Measurements from ENCODE around the gene EEF2K. TPM values are rescaled to one million over a fixed set of nuclear protein-coding genes. Genes with fewer than 3 reads are reported as not detected.

EEF2K gene
- total RNA-seq, 2 donors from 2014 or later = 9.8 to 15.8 TPM

DNA sequence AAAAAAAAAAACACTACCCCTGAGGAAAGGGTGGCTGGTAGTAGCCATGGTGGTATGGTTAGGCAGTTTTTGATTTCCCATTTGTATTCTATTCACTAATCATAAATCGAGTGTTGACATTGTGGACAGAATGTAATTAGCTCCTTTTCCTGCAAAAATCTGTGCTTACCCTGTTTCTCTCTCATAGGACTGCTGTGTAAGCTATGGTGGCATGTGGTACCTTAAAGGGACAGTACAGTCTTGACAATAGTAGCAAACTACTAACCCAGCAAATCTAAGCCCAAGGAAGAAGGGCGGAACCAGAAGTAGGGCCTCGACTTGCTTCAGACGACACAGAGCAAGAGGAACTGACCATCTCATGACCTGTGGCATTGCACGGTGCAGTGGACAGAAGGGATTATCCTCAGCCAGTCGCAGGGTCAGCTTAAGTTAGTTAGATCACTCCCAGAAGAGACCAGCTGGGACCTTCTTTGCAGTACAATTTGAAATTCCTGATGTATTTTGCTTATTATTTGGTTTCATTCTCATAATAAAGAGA is 127.4 kb downstream of the EEF2K start:
- Histone ChIP-seq H3K4me1 (ENCODE audit: control insufficient read depth, insufficient read depth, low read length) (no peaks in the 10 kb centered on the region), H3K9me3 (ENCODE audit: control insufficient read depth, low read length) (peaks cover 31% of the 10 kb centered on the region), H3K27ac (ENCODE audit: low read depth, low read length) (no peak overlapping the region), H3K36me3 (ENCODE audit: control insufficient read depth, insufficient read depth, low read length) (peaks cover 90% of the 10 kb centered on the region), H3K9ac (ENCODE audit: extremely low read depth, low read length, poor library complexity, severe bottlenecking) (no peak overlapping the region), H3K4me3 (ENCODE audit: low read length) (no peak overlapping the region), H3K27me3 (ENCODE audit: control insufficient read depth, insufficient read depth, low read length, poor library complexity, severe bottlenecking) (no peaks in the 10 kb centered on the region)
- 78 to 80% methylated on average over 6 of the region's 6 CpGs for WGBS, 2 experiments (ENCODE audit: insufficient coverage in 1 of 2, insufficient read length in 1 of 2)
- Mint-ChIP-seq H3K27ac (no peak overlapping the region), H3K9me3 (peaks cover 26% of the 10 kb centered on the region), H3K4me3 (no peak overlapping the region), H3K4me1 (no peaks in the 10 kb centered on the region), H3K27me3 (ENCODE audit: insufficient read depth) (no peaks in the 10 kb centered on the region), H3K36me3 (ENCODE audit: low read depth) (peaks cover 82% of the 10 kb centered on the region)
- TF ChIP-seq, protein P1, sequence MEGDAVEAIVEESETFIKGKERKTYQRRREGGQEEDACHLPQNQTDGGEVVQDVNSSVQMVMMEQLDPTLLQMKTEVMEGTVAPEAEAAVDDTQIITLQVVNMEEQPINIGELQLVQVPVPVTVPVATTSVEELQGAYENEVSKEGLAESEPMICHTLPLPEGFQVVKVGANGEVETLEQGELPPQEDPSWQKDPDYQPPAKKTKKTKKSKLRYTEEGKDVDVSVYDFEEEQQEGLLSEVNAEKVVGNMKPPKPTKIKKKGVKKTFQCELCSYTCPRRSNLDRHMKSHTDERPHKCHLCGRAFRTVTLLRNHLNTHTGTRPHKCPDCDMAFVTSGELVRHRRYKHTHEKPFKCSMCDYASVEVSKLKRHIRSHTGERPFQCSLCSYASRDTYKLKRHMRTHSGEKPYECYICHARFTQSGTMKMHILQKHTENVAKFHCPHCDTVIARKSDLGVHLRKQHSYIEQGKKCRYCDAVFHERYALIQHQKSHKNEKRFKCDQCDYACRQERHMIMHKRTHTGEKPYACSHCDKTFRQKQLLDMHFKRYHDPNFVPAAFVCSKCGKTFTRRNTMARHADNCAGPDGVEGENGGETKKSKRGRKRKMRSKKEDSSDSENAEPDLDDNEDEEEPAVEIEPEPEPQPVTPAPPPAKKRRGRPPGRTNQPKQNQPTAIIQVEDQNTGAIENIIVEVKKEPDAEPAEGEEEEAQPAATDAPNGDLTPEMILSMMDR (conservative IDR thresholded peaks at IDR 0.05) = no peak
- DNase-seq = no peak

DNA sequence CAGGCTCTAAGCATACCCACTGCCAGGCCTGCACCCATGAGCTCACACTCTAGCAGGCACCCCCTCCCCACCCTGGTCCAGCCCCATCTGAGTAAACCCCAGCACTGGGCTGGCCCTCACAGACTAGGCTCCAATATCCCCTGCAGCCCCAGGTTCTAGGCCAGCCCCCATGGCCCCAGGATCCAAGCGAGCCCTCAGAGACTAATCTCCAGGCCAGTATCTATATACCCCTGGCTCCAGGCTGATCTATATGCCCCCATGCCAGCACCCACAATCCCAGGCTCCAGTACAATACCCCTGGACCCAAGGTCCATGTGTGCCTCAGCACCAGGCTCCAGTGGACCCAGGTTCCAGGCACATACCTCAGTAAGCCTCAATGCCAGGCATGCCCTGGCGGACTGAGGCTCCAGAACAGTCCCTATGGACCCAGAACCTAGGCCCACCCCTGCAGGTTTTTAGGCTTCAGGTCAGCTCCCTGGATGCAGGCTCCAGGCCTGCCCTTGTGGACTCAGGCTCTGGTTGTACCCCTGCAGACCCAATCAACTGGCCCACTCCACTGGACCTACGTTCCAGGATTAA is 129.7 kb downstream of the EEF2K start:
- H3K27ac Mint-ChIP-seq = no peak overlapping the region
- DNase-seq = no peak
- peaks cover 44% of the 10 kb centered on the region for H3K9me3 Mint-ChIP-seq
- no peaks in the 10 kb centered on the region for H3K27me3 ChIP-seq (ENCODE audit: control insufficient read depth, insufficient read depth, low read length, poor library complexity, severe bottlenecking)
- H3K9me3 ChIP-seq (ENCODE audit: control insufficient read depth, low read length) = peaks cover 39% of the 10 kb centered on the region
- peaks cover 78% of the 10 kb centered on the region for H3K36me3 Mint-ChIP-seq (ENCODE audit: low read depth)
- H3K4me1 Mint-ChIP-seq = no peaks in the 10 kb centered on the region
- H3K4me1 ChIP-seq (ENCODE audit: control insufficient read depth, insufficient read depth, low read length) = no peaks in the 10 kb centered on the region
- H3K4me3 Mint-ChIP-seq = no peak overlapping the region
- H3K36me3 ChIP-seq (ENCODE audit: control insufficient read depth, insufficient read depth, low read length) = peaks cover 72% of the 10 kb centered on the region
- H3K27ac ChIP-seq (ENCODE audit: low read depth, low read length) = no peak overlapping the region
- no peaks in the 10 kb centered on the region for H3K27me3 Mint-ChIP-seq (ENCODE audit: insufficient read depth)
- peak overlapping the region; percentile 3 for H3K4me3 ChIP-seq (ENCODE audit: low read length)
- WGBS, 2 experiments (ENCODE audit: insufficient coverage in 1 of 2, insufficient read length in 1 of 2) = 90 to 100% methylated on average over 3 of the region's 3 CpGs
- TF ChIP-seq, protein P1 (conservative IDR thresholded peaks at IDR 0.05) = no peak
- no peak overlapping the region for H3K9ac ChIP-seq (ENCODE audit: extremely low read depth, low read length, poor library complexity, severe bottlenecking)

DNA sequence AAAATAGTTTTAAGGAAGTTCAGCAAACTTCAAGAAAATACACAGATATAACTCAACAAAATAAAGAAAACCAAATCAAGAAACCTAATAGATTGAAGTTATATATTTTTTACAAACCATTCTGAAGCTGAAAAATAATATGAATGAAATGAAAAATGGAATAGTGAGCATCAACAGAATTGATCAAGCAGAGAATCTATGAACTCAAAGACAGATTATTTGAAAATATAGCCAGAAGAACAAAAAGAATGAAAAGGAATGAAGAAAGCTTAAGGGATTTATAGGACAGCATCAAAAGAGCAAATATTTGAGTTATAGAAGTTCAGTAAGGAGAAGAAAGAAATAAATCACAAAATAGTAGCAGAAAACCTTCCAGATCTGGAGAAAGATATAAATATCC is 130.5 kb downstream of the EEF2K start:
- Mint-ChIP-seq H3K9me3 (peaks cover 52% of the 10 kb centered on the region), H3K4me3 (no peak overlapping the region), H3K27ac (no peak overlapping the region), H3K4me1 (no peaks in the 10 kb centered on the region), H3K36me3 (ENCODE audit: low read depth) (peaks cover 77% of the 10 kb centered on the region), H3K27me3 (ENCODE audit: insufficient read depth) (no peaks in the 10 kb centered on the region)
- H3K27ac ChIP-seq (ENCODE audit: low read depth, low read length) = no peak overlapping the region
- H3K4me3 ChIP-seq (ENCODE audit: low read length) = peak overlapping the region; percentile 37
- H3K27me3 ChIP-seq (ENCODE audit: control insufficient read depth, insufficient read depth, low read length, poor library complexity, severe bottlenecking) = no peaks in the 10 kb centered on the region
- H3K4me1 ChIP-seq (ENCODE audit: control insufficient read depth, insufficient read depth, low read length) = no peaks in the 10 kb centered on the region
- peaks cover 69% of the 10 kb centered on the region for H3K36me3 ChIP-seq (ENCODE audit: control insufficient read depth, insufficient read depth, low read length)
- no peak for DNase-seq
- TF ChIP-seq, protein P1 (conservative IDR thresholded peaks at IDR 0.05) = no peak
- H3K9ac ChIP-seq (ENCODE audit: extremely low read depth, low read length, poor library complexity, severe bottlenecking) = no peak overlapping the region
- H3K9me3 ChIP-seq (ENCODE audit: control insufficient read depth, low read length) = peaks cover 47% of the 10 kb centered on the region

Data from endodermal cell (in vitro differentiated cells).